ENCODE results near the gene PIWIL1. TPM values are rescaled to one million over a fixed set of nuclear protein-coding genes. Genes with fewer than 3 reads are reported as not detected.

The PIWIL1 gene
- total RNA-seq, 2 experiments from 2014 or later = not detected

- ChIA-PET CTCF (no interaction called here), POLR2A (no interaction called here)
- Mint-ChIP-seq H3K4me3 (no peak overlapping the region), H3K36me3 (ENCODE audit: low read depth) (no peaks in the 10 kb centered on the region), H3K9me3 (no peaks in the 10 kb centered on the region), H3K4me1 (ENCODE audit: low read depth) (no peaks in the 10 kb centered on the region), H3K27me3 (no peaks in the 10 kb centered on the region), H3K27ac (no peak overlapping the region)
- H3K36me3 ChIP-seq (ENCODE audit: insufficient read depth, low read length) = no peaks in the 10 kb centered on the region
- ATAC-seq (ENCODE audit: poor library complexity) (no peak), DNase-seq (no peak)
- no peaks in the 10 kb centered on the region for H3K4me1 ChIP-seq (ENCODE audit: insufficient read depth, low read length)
- H3K27ac ChIP-seq (ENCODE audit: low read depth in 1 of 2, low read length in 2 of 2) = no peak overlapping the region
- TF ChIP-seq, protein P1, sequence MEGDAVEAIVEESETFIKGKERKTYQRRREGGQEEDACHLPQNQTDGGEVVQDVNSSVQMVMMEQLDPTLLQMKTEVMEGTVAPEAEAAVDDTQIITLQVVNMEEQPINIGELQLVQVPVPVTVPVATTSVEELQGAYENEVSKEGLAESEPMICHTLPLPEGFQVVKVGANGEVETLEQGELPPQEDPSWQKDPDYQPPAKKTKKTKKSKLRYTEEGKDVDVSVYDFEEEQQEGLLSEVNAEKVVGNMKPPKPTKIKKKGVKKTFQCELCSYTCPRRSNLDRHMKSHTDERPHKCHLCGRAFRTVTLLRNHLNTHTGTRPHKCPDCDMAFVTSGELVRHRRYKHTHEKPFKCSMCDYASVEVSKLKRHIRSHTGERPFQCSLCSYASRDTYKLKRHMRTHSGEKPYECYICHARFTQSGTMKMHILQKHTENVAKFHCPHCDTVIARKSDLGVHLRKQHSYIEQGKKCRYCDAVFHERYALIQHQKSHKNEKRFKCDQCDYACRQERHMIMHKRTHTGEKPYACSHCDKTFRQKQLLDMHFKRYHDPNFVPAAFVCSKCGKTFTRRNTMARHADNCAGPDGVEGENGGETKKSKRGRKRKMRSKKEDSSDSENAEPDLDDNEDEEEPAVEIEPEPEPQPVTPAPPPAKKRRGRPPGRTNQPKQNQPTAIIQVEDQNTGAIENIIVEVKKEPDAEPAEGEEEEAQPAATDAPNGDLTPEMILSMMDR (IDR thresholded peaks at IDR 0.05) = no peak
- H3K27me3 ChIP-seq (ENCODE audit: control insufficient read depth in 1 of 2, insufficient read depth in 2 of 2, low read length in 2 of 2) = no peaks in the 10 kb centered on the region
- H3K4me3 ChIP-seq (ENCODE audit: low read length) = no peak overlapping the region
- peaks cover 0 to 32% of the 10 kb centered on the region in 2 experiments for H3K9me3 ChIP-seq (ENCODE audit: control insufficient read depth in 1 of 2, insufficient read depth in 1 of 2, low read length in 2 of 2)
- intact Hi-C loops (cut with DNase I, micrococcal nuclease) = no loop called here
Observed at GRCh38 chr12:130303781-130304180, 33.9 kb upstream of the PIWIL1 start.

DNA sequence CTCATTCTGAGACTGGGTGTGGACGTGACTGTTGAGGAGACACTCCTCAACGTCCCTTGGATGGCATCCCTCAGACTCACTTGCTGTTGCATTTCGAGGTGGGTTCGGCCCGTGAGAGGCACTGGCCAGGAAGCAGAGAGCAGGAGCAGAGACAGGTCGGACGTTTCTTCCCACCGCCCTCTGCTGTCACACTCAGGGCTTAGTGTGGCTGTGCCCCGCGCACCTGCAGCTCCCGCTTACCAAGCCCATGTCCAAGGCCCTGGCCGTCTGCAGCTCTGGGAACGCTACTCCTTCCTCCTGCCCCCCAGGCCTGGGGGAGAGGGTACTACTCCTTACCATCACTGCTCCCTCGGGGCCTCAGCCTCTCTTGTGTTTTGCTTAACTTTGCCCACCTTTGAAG lies 29.8 kb upstream of the PIWIL1 start:
- Mint-ChIP-seq H3K9me3 (no peaks in the 10 kb centered on the region), H3K27me3 (no peaks in the 10 kb centered on the region), H3K27ac (no peak overlapping the region), H3K4me1 (ENCODE audit: low read depth) (no peaks in the 10 kb centered on the region), H3K4me3 (no peak overlapping the region), H3K36me3 (ENCODE audit: low read depth) (no peaks in the 10 kb centered on the region)
- peaks cover 0 to 4% of the 10 kb centered on the region in 2 experiments for H3K9me3 ChIP-seq (ENCODE audit: control insufficient read depth in 1 of 2, insufficient read depth in 1 of 2, low read length in 2 of 2)
- no peak for DNase-seq
- H3K4me3 ChIP-seq (ENCODE audit: low read length) = no peak overlapping the region
- ATAC-seq (ENCODE audit: poor library complexity) = no peak
- no peaks in the 10 kb centered on the region for H3K4me1 ChIP-seq (ENCODE audit: insufficient read depth, low read length)
- no peaks in the 10 kb centered on the region for H3K27me3 ChIP-seq (ENCODE audit: control insufficient read depth in 1 of 2, insufficient read depth in 2 of 2, low read length in 2 of 2)
- intact Hi-C loops (cut with DNase I, micrococcal nuclease) = no loop called here
- CTCF ChIA-PET = no interaction called here
- TF ChIP-seq, protein P1 (IDR thresholded peaks at IDR 0.05) = no peak
- no peak overlapping the region for H3K27ac ChIP-seq (ENCODE audit: low read depth in 1 of 2, low read length in 2 of 2)
- no peaks in the 10 kb centered on the region for H3K36me3 ChIP-seq (ENCODE audit: insufficient read depth, low read length)
- POLR2A ChIA-PET = no interaction called here

DNA sequence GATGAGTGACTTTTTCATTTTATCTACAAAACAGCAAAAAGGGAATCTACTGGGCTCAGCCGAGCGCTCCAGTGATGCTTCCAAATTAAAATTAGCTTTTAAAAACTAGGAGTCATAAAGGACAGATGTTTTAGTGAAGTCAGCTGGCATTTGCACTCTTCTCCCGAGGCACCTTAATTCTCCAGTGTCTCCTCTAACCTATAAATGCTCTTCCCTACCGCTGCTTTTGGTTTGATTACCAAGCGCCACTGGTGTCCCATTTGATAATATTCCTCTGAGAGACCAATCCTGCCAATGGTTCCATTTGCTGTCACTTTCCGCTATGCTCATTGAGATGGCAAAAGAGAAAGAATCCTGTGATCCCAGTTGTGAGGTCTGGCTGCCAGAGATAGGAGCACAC lies 29.3 kb upstream of the PIWIL1 start:
- TF ChIP-seq, protein P1 (IDR thresholded peaks at IDR 0.05) = no peak
- H3K4me3 ChIP-seq (ENCODE audit: low read length) = no peak overlapping the region
- H3K36me3 Mint-ChIP-seq (ENCODE audit: low read depth) = no peaks in the 10 kb centered on the region
- intact Hi-C loops (cut with DNase I, micrococcal nuclease) = no loop called here
- H3K9me3 Mint-ChIP-seq = no peaks in the 10 kb centered on the region
- no peaks in the 10 kb centered on the region for H3K36me3 ChIP-seq (ENCODE audit: insufficient read depth, low read length)
- H3K4me3 Mint-ChIP-seq = no peak overlapping the region
- peaks cover 0 to 5% of the 10 kb centered on the region in 2 experiments for H3K9me3 ChIP-seq (ENCODE audit: control insufficient read depth in 1 of 2, insufficient read depth in 1 of 2, low read length in 2 of 2)
- H3K4me1 Mint-ChIP-seq (ENCODE audit: low read depth) = no peaks in the 10 kb centered on the region
- DNase-seq (no peak), ATAC-seq (ENCODE audit: poor library complexity) (no peak)
- no peaks in the 10 kb centered on the region for H3K27me3 ChIP-seq (ENCODE audit: control insufficient read depth in 1 of 2, insufficient read depth in 2 of 2, low read length in 2 of 2)
- H3K27ac Mint-ChIP-seq = no peak overlapping the region
- ChIA-PET POLR2A (no interaction called here), CTCF (no interaction called here)
- no peaks in the 10 kb centered on the region for H3K4me1 ChIP-seq (ENCODE audit: insufficient read depth, low read length)
- no peaks in the 10 kb centered on the region for H3K27me3 Mint-ChIP-seq
- H3K27ac ChIP-seq (ENCODE audit: low read depth in 1 of 2, low read length in 2 of 2) = no peak overlapping the region
